H4 (cell line): Measurements from ENCODE around the gene RBM38. TPM values are rescaled to one million over a fixed set of nuclear protein-coding genes. Genes with fewer than 3 reads are reported as not detected.

Experiments used
- DNase-seq: peaks from one replicate; pipeline ENCODE4 v3.0.0-alpha.2; 2015; ENCODE audit warnings: low spot score
- total RNA-seq: library from RNA; depleted of rRNA; stranded (reverse); fragments of >200 nt; shearing (Covaris generic); gene quantifications from 2 replicates; pipeline ENCODE4 v1.2.3, GENCODE V29; 2014

RBM38 gene
- total RNA-seq, 1 experiment from 2014 or later = 7.4 TPM

DNA sequence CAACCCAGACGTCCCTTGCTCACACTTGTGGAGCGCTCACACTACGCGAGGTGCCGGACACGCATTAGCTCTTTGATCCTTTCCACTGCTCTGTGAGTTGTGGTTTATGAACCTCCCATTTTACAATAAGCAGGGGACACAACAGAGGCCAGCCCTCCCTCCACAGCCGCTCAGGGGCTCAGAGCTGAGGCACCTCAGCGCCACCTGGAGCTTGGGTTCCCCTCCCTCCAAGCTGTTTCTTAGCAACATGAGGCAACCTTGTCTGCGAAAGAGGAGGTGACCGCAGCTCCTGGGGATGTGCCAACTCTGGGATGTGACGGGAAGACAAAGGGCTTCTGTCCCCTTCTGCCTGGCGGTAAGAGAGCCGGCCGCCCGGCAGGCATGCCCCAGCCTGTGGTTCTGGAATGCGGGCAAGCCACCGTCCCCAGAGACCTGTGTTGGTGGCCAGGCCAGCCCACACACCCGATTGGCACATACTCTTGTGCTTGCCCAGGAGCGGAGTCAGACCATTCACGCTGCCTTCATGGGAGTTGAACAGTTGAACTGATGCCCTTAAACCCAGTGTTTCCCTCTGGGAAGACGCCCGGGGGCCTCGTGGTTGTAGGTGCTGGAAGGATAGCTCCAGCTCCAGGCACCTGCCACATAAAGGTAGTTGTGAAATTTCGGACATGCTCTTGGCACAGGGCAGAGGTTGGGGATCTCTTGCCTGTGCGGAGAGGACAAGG is 44.5 kb downstream of the RBM38 start:
- DNase-seq = peak; percentile 98

DNA sequence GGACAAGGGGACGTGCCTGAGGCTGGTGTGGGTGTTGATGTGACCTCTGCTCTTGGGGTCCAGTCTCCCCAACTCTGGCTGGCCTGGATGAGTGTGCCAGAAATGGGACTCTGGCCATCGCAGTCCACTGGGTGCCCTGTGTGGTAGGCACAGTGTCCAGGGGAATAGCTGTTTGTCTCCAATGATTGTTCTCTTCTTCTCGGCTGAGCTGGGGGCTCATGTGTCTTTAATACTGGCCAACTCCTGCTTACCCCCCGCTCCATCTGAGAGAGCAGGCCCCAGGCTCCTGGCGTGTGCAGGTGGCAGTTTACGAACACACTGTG is 45.0 kb downstream of the RBM38 start:
- no peak for DNase-seq

DNA sequence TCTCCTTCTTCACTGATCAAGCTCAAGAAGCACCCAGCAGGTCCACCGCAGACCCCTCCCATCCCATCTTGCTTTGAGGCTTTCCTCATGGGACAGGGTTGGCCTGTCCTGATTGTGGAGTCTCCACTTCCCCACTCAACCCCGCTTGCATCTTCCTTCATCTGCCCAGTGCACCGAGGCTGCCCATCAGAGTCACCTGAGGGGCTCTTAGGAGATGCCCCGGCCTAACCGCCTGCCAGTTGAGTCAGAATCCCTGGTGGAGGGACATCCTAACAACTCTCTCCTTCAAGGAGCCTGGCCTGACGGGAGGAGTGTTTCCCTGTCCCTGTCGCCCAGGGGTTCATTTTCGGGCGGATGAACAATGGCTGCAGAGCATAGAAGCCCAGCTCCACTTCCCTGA is 46.1 kb downstream of the RBM38 start:
- DNase-seq = no peak

DNA sequence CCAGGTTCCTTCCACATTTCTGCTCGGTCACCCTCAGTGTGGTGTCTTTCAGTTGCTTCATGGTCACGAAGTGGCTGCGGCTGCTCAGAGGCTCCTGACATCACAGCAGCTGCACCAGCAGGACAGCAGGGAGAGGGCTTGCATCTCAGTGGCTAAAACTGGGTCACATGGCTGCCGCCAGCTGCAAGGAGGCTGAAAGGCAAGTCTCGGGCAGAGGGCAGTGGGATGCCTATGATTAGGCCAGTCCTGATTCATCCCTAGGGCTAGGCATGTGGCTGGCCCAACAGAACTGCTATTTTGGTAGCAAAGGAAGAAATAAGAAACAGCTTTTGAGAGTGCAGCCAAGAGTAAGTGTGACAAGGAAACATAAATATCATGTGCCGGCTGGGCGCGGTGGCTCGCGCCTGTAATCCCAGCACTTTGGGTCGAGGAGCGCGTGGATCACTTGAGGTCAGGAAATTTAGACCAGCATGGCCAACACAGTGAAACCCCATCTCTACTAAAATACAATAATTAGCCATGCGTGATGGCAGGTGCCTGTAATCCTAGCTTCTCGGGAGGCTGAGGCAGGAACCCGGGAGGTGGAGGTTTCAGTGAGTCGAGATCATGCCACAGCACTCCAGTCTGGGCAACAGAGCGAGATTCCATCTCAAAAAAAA is 46.6 kb downstream of the RBM38 start:
- DNase-seq = no peak

DNA sequence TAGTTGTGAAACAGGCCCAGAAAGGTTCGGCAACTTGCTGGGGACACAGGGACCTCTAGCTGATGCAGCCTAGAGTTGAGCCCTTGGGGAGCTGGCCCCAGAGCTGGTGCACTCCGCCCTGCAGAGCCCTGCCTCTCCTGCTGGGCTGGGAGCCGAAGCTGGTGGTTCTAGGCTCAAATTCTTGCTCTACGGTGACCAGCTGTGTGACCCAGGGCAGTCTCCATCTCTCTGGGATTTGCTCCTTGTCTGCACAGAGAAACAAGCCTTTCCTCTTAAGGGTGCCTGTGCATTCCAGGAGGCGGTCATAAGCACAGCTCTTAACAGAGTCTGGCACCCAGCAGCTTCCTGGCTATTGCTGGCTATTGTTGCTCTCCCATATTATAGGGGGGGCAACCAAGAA is 47.4 kb downstream of the RBM38 start:
- no peak for DNase-seq

DNA sequence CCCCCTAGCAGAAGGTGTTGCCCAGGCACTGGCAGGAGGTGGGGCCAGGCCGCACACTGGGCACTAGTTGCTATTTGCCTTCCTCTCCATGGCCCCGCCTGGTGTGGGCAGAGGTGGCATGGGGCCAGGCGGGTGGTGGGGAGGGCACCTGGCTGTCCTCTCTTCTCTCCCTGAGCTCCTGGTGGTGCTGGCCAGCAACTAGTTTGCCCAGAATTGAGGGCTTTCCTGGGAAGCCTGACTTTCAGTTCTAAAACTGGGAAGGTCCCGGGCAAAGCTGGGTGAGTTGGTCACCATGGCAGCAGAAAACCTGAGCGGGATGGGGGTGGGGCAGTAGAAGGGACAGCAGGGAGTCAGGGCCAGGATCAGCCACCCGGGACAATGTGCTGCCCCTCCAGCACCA is 48.2 kb downstream of the RBM38 start:
- peak; percentile 82 for DNase-seq

DNA sequence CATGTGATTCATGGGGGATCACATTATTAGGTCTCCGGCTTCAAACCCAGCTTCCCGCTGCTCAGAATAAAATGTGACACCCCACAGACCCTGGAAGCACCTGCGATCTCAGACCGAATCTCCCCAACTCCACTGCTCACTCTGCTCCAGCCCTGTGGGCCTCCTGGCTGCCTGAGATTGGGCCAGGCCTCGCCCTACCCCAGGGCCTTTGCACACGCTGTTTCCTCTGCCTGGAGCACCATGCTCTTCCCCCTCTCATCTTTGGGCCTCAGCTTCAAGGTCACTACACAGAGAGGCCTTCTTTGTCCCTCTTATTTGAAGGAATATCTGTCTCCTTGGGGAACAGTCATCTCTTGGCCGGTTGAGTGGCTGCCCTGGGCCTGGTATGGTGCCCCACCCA is 48.8 kb downstream of the RBM38 start:
- DNase-seq = no peak

DNA sequence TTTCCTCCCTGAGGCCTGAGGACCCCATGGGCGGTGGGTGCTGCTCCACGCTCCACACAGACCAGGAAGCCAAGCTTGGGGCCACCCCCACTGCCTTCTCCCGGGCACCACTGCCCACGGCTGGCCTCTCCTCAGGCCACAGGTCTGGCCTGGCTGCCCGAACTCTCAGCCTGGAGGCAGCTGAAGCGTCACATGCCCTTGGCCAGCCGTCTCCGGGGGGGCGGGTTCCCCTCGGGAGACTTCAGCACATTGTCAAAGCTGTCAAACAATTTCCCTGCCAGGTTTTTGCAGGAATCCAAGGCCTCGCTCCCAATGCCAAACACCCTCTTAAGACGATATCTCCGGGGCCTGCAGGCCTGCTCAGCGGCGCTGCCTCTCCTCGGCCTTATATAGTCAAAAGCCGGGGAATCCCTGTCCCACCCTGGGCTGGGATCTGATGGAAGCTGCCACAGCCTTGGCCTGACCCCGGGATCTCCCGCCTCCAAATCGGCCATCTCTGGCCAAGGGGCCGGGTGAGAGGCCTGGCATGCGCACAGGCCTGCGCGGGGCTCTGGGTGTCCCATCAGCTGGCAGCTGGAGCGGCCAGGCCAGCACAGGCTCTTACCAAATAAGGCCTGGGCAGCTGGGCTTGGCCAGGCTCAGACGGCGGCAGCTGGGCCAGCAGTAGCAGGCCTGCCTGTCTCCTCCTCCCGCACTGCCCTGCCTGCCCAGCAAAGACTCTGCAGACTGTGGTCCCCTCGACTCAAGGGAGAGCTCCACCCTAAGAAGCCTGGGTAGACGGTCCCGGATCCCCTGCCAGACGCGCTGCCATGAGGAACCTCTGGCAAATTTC is 49.7 kb downstream of the RBM38 start:
- DNase-seq = peak; percentile 58

DNA sequence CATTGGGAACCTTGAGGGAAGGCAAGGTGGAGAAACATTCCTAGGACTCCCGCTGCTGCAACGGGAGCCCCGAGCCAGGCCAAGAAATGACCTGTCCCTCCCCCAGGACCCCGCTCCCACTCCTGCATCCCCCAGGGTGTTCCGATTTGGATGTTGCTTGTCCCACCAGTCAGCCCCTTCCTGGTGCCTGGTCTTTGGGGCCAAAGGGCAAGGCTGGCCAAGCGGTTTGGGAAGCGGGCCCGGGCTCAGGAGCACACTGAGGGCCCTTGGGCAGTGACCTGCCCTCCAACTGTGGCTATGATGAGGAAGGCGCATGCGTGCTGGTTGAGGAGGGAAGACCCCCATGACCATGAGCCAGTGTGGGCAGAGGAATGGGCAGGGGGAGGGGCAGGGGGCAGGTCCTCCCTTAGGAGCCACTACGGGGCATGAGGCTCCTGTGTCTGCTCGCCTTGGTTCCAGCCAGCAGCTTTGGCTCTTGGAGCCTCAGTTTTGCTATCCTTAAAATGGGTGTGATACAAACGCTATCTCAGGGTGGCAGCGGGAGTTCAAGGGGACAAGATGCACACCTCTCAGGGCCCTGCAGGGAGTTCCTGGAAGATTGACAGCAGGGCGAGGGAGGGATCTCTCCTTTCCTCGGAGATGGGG is 50.4 kb downstream of the RBM38 start:
- no peak for DNase-seq

DNA sequence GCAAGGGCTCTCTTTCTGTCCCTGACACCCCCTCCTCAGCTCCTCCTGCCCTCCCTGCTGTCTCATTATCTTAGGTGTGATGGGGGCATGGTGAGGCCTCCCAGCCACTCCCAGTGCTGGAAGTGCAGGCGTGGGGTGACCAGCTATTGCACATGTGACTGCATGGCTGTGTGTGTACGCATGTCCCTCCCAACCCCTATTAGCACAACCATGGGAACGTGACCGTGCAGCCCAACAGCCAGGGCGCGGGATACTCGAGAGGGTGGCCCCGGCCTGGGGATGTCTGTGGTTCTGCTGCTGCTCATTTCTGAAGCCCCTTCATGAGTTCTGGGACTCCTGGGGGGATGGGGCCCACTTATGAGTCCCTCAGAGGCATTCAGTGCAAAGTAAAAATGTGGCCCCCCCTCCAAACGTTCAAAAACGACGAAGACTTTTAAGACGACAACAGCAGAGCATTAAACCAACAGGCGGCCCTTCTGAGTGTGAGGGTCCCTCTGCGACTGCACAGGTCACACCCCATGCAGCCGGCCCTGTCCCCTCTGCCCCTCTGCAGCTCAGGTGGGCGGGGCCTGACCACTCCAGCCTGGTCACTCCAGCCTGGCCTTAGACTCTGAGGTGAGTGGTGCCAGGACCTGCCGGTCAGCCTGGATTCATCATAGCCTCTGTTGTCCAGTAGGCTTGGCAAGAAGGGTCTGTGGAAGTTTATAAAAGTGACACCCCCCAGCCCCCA is 51.1 kb downstream of the RBM38 start:
- DNase-seq = no peak

DNA sequence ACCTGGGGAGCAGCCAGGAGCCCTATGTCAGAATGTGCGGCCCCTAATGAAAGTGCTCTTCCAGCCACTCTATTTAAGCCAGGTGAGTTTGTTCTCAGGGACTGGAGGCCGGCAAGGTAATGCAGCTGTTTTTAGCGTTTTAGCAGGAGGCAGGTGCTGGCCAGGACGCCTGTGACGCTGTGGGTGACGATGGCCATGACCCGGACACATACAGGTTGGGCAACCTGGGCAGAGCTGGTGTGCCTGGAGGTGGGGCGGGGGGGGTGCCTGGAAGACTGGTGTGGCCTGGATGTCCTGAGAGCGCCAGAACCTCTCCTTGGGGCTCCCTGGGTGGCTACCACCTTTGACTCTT is 51.7 kb downstream of the RBM38 start:
- DNase-seq = no peak

DNA sequence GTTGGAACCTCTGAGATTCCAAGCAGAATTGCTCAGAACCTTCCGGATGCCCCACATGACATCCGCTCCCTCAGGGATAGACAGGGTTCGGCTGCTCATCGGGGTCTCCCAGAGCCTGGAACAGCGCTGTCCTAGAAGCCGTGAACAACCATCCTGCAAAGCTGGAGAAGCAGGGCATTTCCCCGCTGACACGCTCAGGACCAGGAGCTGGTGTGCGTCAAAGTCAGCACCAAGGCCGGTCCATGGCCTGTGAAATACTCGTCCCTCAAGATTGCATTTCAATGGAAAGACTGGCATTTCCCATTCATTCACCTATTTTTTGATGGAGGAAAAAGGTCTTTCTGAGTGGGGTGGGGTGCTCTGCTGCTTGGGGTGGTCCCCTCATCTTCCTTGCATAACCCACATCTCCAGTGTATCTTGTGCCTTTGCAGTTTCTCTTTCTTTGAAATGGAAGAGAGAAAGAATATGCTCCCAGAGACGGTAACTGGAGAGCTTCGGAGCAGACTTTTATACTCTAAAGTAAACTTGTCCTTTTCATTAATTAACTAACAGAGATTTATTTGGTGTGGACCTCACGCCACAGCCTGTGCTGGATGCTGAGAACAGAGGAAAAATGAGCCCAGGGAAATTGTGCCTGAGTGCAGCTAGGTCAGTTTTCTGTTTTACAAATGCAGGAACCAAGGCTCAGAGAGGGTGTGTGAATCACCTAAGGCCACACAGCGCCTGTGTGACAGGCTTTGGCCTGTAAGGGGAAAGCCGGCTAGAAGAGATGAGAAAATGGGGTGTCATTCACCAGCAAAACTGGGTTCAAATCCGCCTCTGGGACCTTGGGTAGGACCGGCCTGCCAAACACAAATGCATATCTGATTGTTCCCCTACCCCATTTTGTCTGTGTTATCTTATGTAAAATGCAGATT is 52.4 kb downstream of the RBM38 start:
- no peak for DNase-seq

DNA sequence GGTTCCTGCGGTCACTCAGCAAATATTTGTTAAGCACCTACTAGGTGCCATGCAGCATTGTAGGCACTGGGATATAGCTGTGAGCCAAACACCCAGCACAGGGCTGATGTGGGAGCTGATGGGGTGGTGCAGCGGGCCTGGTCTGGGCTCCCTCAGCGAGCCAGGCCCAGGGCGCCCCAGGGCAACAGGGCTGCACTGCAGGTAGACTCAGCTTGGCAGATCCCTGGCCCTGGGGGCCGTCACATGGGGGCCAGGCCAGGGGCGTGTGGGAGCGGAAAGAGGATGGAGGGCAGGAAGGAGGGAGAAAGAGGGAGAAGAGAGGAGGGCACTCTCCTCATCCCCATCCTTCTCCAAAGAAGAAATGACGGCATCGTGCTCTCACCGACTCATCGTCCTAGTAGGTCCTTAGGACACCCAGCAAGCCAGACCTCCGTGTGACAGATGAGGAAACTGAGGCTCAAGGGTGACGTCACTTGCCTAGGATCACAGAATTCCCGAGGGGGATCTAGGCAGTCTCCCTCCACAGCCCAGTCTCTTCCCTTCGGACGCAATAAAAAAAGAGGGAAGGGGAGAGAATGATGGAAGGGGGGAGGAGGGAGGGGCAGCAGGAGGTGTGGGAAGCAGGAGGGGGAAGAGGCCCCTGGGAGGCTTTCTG is 53.3 kb downstream of the RBM38 start:
- no peak for DNase-seq

DNA sequence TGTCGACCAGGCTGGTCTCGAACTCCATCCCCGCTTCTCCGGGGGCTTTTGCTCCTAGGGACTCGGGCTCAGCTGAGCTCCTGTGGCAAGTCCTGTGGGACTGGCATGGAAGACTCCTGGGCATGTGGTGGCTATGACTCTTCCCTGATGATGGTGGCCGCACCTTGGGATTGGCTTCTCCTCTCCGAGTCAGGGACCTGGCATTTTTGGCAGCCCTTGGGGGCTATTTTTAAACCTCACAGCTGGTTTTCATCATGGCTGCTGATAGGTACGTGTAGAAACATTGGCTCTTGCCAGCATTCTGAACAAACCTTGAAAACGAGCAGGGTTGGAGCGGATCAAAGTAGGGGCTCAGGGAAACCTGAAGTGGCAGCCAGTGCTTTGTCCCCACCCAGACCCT is 54.1 kb downstream of the RBM38 start:
- peak; percentile 42 for DNase-seq

DNA sequence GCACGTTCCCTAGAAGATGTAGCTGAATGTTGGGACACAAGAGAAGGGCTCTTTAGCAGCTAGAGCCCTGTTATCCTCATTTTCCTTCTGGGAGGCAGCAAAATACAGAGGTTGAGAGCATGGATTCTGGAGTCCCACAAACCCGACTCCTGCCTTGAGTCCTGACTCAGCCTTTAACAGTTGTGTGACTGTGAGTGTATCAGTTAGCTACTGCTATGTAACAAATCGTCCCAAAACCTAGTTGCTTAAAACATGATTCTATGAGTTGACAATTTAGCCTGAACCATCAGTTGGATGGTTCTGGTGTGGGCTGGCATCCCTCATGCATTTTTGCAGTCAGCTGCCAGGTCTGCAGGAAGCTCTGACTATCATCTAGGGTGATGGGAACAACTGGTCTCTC is 54.6 kb downstream of the RBM38 start:
- no peak for DNase-seq

DNA sequence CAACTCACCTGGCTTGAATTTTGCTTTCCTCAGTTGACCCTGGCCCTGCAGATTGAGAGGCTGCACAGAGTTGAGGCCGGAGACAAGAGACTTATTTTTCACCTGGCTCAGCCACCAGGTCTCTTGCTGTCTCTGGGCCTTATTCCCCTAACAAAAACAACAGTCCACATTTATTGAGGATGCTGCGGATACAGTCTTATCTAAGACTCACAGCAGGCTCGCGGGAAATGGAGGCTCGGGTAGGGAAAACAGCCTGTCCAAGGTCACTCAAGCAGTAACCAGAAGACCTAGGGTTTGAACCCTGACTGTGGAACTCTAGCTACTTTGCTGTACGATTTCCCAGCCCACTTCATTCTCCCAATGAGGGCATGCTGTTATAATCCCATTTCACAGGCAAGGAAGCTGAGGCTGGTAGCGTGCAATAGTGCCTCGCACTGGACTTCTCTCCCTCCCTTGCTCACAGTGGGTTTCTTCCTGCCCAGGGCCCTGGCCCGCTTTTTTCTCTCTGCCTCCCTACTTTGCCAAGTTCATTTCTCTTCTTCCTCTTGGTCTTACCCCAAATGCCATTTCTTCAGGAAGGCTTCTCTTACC is 57.7 kb downstream of the RBM38 start:
- DNase-seq = no peak

DNA sequence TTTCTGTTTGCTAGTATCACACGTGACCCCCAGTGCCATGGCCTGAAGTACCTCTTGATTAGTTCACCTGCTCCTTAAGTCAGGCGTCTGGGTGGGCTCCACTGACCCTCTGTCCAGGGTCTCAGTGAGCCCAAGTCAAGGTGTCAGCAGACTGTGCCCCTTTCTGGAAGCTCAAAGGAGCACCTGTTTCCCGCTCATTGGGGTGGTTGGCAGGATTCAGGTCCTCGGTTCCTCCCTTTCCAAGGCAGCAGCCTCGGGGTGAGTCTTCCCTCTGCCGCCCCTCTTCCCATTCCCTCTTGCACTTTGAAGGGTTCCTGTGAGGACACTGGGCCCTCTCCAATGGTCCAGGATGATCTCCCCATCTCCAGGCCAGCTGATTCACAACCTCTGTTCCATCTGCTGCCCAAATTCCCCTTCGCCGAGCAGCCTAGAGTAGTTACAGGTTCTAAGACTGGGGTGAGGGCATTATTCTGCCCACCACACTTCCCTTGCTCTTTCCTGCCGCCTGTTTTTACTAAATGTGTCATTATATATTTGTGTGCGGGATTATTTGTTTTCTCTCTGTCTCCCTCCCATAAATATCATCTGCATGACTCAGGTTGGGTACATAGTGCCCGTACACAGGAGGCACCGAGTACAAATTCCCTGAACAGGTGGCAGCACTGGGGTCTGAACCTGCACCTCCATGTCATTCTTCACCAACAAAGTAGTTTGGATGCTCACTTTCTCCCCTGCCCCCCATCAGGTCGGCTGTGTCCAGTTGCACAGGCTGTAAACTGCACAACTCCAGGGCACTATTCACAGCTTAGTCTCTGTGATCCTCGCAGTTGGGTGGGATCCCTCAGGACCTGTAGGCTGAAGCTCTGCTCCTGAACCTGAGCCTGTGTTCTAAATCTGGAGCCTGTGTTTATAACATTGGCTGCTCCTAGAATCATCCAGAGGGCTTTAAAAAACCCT is 58.5 kb downstream of the RBM38 start:
- no peak for DNase-seq

DNA sequence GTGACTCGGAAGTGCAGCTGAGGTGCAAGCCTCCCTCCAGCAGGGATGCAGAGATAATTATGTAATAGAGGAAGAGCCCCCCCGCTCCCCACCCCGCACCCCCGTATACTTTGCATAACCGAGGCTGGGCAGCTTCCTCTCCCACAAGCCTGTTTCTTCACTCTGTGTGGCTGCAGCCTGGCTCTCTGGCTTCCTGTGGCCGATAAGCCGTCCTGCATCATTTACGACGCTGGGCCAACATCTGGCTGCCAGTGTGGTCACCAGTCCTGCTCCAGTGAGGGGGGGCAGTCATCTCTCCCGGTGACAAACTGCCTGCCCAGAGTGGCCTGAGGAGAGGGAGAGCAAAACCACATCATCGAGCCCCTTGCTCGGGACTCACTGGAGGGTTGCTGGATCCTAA is 59.2 kb downstream of the RBM38 start:
- DNase-seq = peak; percentile 78

DNA sequence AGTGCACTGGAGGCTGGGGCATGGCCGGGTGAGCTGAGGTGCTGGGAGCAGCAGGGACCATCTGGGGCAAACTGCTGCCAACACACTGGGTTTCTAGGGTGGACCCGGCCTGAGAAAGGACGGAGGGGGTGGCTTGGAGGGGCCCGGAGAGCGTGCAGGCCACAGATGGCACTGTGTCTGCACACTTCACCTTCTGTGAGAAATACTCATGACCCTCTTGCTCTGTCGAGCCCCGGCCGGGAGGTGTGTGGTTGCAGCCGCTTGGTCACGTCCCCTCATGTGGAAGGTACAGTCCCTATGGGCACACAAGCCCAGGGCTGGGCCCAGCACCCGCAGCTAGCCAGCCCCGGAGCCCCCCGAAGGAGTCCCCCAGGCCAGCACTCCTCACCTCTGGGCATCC is 59.7 kb downstream of the RBM38 start:
- no peak for DNase-seq
